GM23248 (cell line): Measurements from ENCODE around the gene SYNCRIP. TPM values are rescaled to one million over a fixed set of nuclear protein-coding genes. Genes with fewer than 3 reads are reported as not detected.
"Not testable (repeated sequence)": the region's sequence is repeated elsewhere in the genome, so short reads cannot be mapped to it uniquely, and the experiment has no call there.

ENCODE experiments used
- DNase-seq: peaks from one replicate; pipeline ENCODE4 v3.0.0-alpha.2; 2015
- H2AFZ ChIP-seq: fragments of 200-600 bp; sonication (generic); 2 replicates; pipeline ENCODE4 v1.6.1; 2016; ENCODE audit warnings: antibody characterized with exemption
- H3F3A ChIP-seq: fragments of 200-600 bp; sonication (generic); 2 replicates; pipeline ENCODE4 v1.6.1; 2016; ENCODE audit warnings: mild to moderate bottlenecking, antibody characterized with exemption, mixed run types; ENCODE audit not compliant: insufficient read depth
- H3K27ac ChIP-seq: fragments of 200-600 bp; sonication (generic); 2 replicates; pipeline ENCODE4 v1.5.1; 2016; ENCODE audit warnings: mild to moderate bottlenecking
- H3K27me3 ChIP-seq: fragments of 200-600 bp; sonication (generic); replicated peaks from 2 replicates; pipeline ENCODE4 v1.6.1; 2016; ENCODE audit warnings: mild to moderate bottlenecking; ENCODE audit not compliant: insufficient read depth
- H3K36me3 ChIP-seq: fragments of 200-600 bp; sonication (generic); 2 replicates; pipeline ENCODE4 v1.6.1; 2016; ENCODE audit warnings: low read depth, mild to moderate bottlenecking
- H3K4me1 ChIP-seq: fragments of 200-600 bp; sonication (generic); 2 replicates; pipeline ENCODE4 v1.6.1; 2016; ENCODE audit warnings: mild to moderate bottlenecking; ENCODE audit not compliant: insufficient read depth
- H3K4me2 ChIP-seq: fragments of 200-600 bp; sonication (generic); one replicate; pipeline ENCODE4 v1.6.1; 2016; ENCODE audit warnings: mild to moderate bottlenecking; ENCODE audit not compliant: unreplicated experiment
- H3K4me3 ChIP-seq: fragments of 200-600 bp; sonication (generic); 2 replicates; pipeline ENCODE4 v1.5.1; 2016; ENCODE audit warnings: mild to moderate bottlenecking
- H3K79me2 ChIP-seq: fragments of 200-600 bp; sonication (generic); 2 replicates; pipeline ENCODE4 v1.6.1; 2016; ENCODE audit warnings: mild to moderate bottlenecking; ENCODE audit not compliant: insufficient read depth
- H3K9ac ChIP-seq: fragments of 200-600 bp; sonication (generic); 2 replicates; pipeline ENCODE4 v1.6.1; 2016; ENCODE audit warnings: mild to moderate bottlenecking
- H3K9me2 ChIP-seq: fragments of 200-600 bp; sonication (generic); 2 replicates; pipeline ENCODE4 v1.6.1; 2016; ENCODE audit warnings: mixed run types, mild to moderate bottlenecking, moderate library complexity; ENCODE audit not compliant: insufficient read depth
- H3K9me3 ChIP-seq: fragments of 200-600 bp; sonication (generic); one replicate; pipeline ENCODE4 v1.6.1; 2017; ENCODE audit warnings: low read depth
- H4K20me1 ChIP-seq: fragments of 200-600 bp; sonication (generic); 2 replicates; pipeline ENCODE4 v1.6.0; 2016; ENCODE audit not compliant: insufficient read depth
- EZH2 ChIP-seq: fragments of 200-600 bp; sonication (generic); IDR thresholded peaks from 2 replicates; pipeline ENCODE4 v1.6.1; 2018; ENCODE audit warnings: antibody characterized with exemption, mild to moderate bottlenecking; ENCODE audit not compliant: insufficient read depth, poor library complexity, severe bottlenecking
- EZH2phosphoT487 ChIP-seq: fragments of 200-600 bp; sonication (generic); IDR thresholded peaks from 2 replicates; pipeline ENCODE4 v1.6.1; 2018; ENCODE audit warnings: antibody characterized with exemption, moderate library complexity, mild to moderate bottlenecking, low read depth; ENCODE audit not compliant: insufficient read depth
- WGBS, 2 experiments: methylation state at CpG; one replicate each; pipeline ENCODE4 v1.1.6; 2015 to 2017; ENCODE audit warnings: low lambda C conversion rate in 2 of 2, low coverage in 1 of 2; ENCODE audit errors: missing lambda C conversion rate in 2 of 2; 5-methylcytosine and 5-hydroxymethylcytosine counted together
- in situ Hi-C: fragments of 300-500 bp; cut with MboI; formaldehyde crosslinking; loops from 2 replicates; pipeline ENCODE4 v1.15.0; 2020
- polyA plus RNA-seq: library from polyadenylated mRNA; unstranded; fragments of >200 nt; fragmentation: Nextera tagmentation; extraction: Ambion mirVana; gene quantifications from 2 replicates; pipeline ENCODE4 v1.2.1, GENCODE V29; 2016
- total RNA-seq: library from RNA; depleted of rRNA; stranded (reverse); fragments of >200 nt; shearing (Covaris generic); gene quantifications from 2 replicates; pipeline ENCODE4 v1.2.3, GENCODE V29; 2014

Gene SYNCRIP
- total and polyA plus RNA-seq, 2 experiments from 2014 or later, result 99.0 to 150 TPM

DNA sequence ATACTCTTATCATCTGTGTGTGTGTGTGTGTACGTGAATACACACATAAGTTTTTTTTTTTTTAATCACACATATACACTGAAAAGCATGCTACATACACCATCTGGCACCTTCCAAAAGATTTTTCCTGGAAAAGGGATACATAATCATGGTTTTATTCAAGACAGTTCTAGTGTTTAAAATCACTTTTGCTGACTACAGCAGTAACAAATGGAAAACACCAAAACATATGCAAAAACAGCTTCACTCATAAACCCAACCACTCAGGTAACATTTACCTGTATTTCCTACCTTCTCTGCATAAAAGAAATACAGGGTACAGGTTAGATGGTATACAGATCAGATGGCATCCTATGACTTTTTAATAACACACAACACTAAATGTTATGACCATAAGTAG is 51.5 kb downstream of the SYNCRIP start:
- Histone ChIP-seq H2AFZ (no peak overlapping the region), H3K9me3 (no peaks in the 10 kb centered on the region), H3K4me2 (no peak overlapping the region), H4K20me1 (0 out of 2 replicates have a peak, but pooled peaks cover under 1% of the 10 kb centered on the region), H3K79me2 (peaks cover 67% of the 10 kb centered on the region), H3K9me2 (no peaks in the 10 kb centered on the region), H3K27me3 (no peaks in the 10 kb centered on the region), H3K36me3 (no peaks in the 10 kb centered on the region; the same call in 1 of the 2 replicates), H3K27ac (no peak overlapping the region), H3K4me3 (0 out of 2 replicates have a peak overlapping the region, but pooled peaks have one; percentile 93), H3K4me1 (peaks cover 26% of the 10 kb centered on the region), H3F3A (peaks cover 35% of the 10 kb centered on the region), H3K9ac (no peak overlapping the region)
- TF ChIP-seq EZH2 (no peak), EZH2phosphoT487 (no peak)
- in situ Hi-C loops, result no loop called here
- WGBS, 2 experiments, result 95 to 100% methylated on average over 1 of the region's 1 CpG
- no peak for DNase-seq

DNA sequence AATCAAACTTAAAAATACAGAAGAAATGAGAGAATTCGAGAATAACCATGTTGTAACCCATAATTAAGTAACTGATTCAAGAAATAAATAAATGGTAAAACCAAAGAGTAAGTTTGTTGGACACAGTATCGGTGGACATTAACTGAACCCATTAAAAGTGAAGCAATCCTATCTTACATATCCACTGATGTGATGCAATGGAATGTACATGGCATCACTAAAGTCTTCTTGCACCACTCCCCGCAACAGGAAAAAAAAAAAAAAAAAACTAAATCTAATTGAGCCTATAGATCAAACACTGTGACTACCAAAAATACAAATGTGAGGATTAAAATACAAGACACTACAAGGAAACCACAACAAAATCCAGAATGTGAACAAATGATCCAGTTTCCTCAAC is 56.9 kb downstream of the SYNCRIP start:
- Histone ChIP-seq H3K27me3 (no peaks in the 10 kb centered on the region), H2AFZ (no peak overlapping the region), H3K4me3 (no peak overlapping the region), H3K9ac (no peak overlapping the region), H3K9me3 (no peaks in the 10 kb centered on the region), H3F3A (peaks cover 14% of the 10 kb centered on the region), H3K79me2 (peaks cover 100% of the 10 kb centered on the region), H3K4me1 (peaks cover 6% of the 10 kb centered on the region; the same call in 1 of the 2 replicates), H3K27ac (no peak overlapping the region), H3K4me2 (no peak overlapping the region), H4K20me1 (peaks cover 14% of the 10 kb centered on the region), H3K9me2 (no peaks in the 10 kb centered on the region), H3K36me3 (no peaks in the 10 kb centered on the region; the same call in 1 of the 2 replicates)
- WGBS, 2 experiments, result 95 to 97% methylated on average over 3 of the region's 3 CpGs
- in situ Hi-C loops, result no loop called here
- TF ChIP-seq EZH2phosphoT487 (no peak), EZH2 (no peak)
- DNase-seq, result no peak

DNA sequence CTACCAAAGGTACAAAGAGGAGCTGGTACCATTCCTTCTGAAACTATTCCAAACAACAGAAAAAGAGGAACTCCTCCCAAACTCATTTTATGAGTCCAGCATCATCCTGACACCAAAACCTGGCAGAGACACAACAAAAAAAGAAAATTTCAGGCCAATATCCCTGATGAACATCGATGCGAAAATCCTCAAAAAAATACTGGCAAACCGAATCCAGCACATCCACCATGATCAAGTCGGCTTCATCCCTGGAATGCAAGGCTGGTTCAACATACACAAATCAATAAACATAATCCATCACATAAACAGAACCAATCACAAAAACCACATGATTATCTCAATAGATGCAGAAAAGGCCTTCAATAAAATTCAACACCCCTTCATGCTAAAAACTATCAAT is 59.9 kb downstream of the SYNCRIP start:
- peaks cover 14% of the 10 kb centered on the region for H3F3A ChIP-seq
- H3K9ac ChIP-seq, H3K9me2 ChIP-seq, H3K27me3 ChIP-seq, H3K4me3 ChIP-seq, H3K4me2 ChIP-seq, H2AFZ ChIP-seq, H3K27ac ChIP-seq, H3K9me3 ChIP-seq, H3K36me3 ChIP-seq, in situ Hi-C loops, DNase-seq: not testable (repeated sequence)
- H3K79me2 ChIP-seq, result peaks cover 100% of the 10 kb centered on the region
- peaks cover 14% of the 10 kb centered on the region for H4K20me1 ChIP-seq
- peaks cover 13% of the 10 kb centered on the region; the same call in 1 of the 2 replicates for H3K4me1 ChIP-seq
- WGBS, 2 experiments, result 95 to 98% methylated on average over 4 of the region's 4 CpGs

- no peak for TF ChIP-seq EZH2phosphoT487
- no peak for TF ChIP-seq EZH2
- in situ Hi-C loops, result no loop called here
- H3K9ac ChIP-seq, result no peak overlapping the region
- H4K20me1 ChIP-seq, result peaks cover 14% of the 10 kb centered on the region
- H3K4me3 ChIP-seq, result no peak overlapping the region
- peaks cover 14% of the 10 kb centered on the region for H3F3A ChIP-seq
- no peaks in the 10 kb centered on the region for H3K27me3 ChIP-seq
- peaks cover 100% of the 10 kb centered on the region for H3K79me2 ChIP-seq
- no peak overlapping the region for H3K4me2 ChIP-seq
- no peak overlapping the region for H2AFZ ChIP-seq
- H3K9me2 ChIP-seq, result no peaks in the 10 kb centered on the region
- no peaks in the 10 kb centered on the region for H3K36me3 ChIP-seq
- no peak overlapping the region for H3K27ac ChIP-seq
- peaks cover 13% of the 10 kb centered on the region; the same call in 1 of the 2 replicates for H3K4me1 ChIP-seq
- no peak for DNase-seq
- H3K9me3 ChIP-seq, result no peaks in the 10 kb centered on the region
Measured at GRCh38 chr6:85581572-85581971, 61.1 kb downstream of the SYNCRIP start.

DNA sequence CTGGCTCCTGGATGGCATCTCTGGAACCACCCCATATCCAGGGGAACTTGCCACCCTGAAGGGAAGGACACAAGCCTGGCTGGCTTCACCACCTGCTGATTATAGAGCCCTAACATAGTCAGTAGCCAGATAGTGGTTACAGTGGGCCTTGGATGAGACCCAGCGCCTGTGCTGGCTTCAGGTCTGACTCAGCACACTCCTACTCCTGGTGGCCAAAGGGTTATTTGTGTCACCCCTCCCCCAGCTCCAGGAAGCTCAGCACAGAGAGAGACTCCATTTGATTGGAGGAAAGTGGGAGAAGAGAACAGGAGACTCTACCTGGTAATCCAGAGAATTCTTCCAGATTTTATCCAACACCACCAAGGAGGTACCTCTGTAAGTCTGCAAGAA is 61.8 kb downstream of the SYNCRIP start:
- Histone ChIP-seq H4K20me1 (peaks cover 16% of the 10 kb centered on the region), H3K79me2 (peaks cover 100% of the 10 kb centered on the region), H2AFZ (no peak overlapping the region), H3K27ac (no peak overlapping the region), H3K4me2 (no peak overlapping the region), H3K27me3 (no peaks in the 10 kb centered on the region), H3F3A (peaks cover 15% of the 10 kb centered on the region), H3K4me3 (no peak overlapping the region), H3K4me1 (peaks cover 14% of the 10 kb centered on the region; the same call in 1 of the 2 replicates), H3K9me2 (no peaks in the 10 kb centered on the region), H3K9ac (no peak overlapping the region), H3K9me3 (no peaks in the 10 kb centered on the region), H3K36me3 (no peaks in the 10 kb centered on the region)
- in situ Hi-C loops, result no loop called here
- no peak for TF ChIP-seq EZH2phosphoT487
- no peak for TF ChIP-seq EZH2
- WGBS, 2 experiments, result 56 to 73% methylated on average over 1 of the region's 1 CpG
- DNase-seq, result peak; percentile 61
